SK-N-SH treated with all-trans-retinoic acid at 6 μM for 48 hours (cell line): Measurements from ENCODE around the gene UAP1L1.

ENCODE experiments used
- ATAC-seq: fragments of 200-7000 bp; cut with Tn5 transposase; 3 replicates; pipeline ENCODE4 v1.9.1; 2020; ENCODE audit warnings: mild to moderate bottlenecking, moderate library complexity
- BACH2 ChIP-seq: fragments of 250-450 bp; sonication (Bioruptor Pico); IDR thresholded peaks from 2 replicates; pipeline ENCODE4 v1.9.0; 2021; ENCODE audit warnings: mild to moderate bottlenecking, borderline replicate concordance
- CSDC2 ChIP-seq: fragments of 250-450 bp; sonication (Bioruptor Pico); IDR thresholded peaks from 2 replicates; pipeline ENCODE4 v1.5.0; 2020; ENCODE audit warnings: mild to moderate bottlenecking, moderate library complexity
- CSRNP3 ChIP-seq: fragments of 250-450 bp; sonication (Bioruptor Pico); IDR thresholded peaks from 2 replicates; pipeline ENCODE4 v1.5.1; 2021; ENCODE audit warnings: mild to moderate bottlenecking, moderate library complexity
- ESRRG ChIP-seq: fragments of 250-450 bp; sonication (Bioruptor Pico); IDR thresholded peaks from 2 replicates; pipeline ENCODE4 v1.6.1; 2021; ENCODE audit warnings: mild to moderate bottlenecking
- GLIS3 ChIP-seq: fragments of 250-450 bp; sonication (Bioruptor Pico); IDR thresholded peaks from 2 replicates; pipeline ENCODE4 v1.5.0; 2020; ENCODE audit warnings: mild to moderate bottlenecking, moderate library complexity
- OSR1 ChIP-seq: fragments of 250-450 bp; sonication (Bioruptor Pico); IDR thresholded peaks from 2 replicates; pipeline ENCODE4 v1.8.0; 2022; ENCODE audit warnings: moderate library complexity, mild to moderate bottlenecking, inconsistent platforms
- PPARA ChIP-seq: fragments of 250-450 bp; sonication (Bioruptor Pico); IDR thresholded peaks from 2 replicates; pipeline ENCODE4 v1.5.0; 2020; ENCODE audit warnings: mild to moderate bottlenecking, borderline replicate concordance
- RARB ChIP-seq: fragments of 250-450 bp; sonication (Bioruptor Pico); IDR thresholded peaks from 2 replicates; pipeline ENCODE4 v1.8.0; 2021; ENCODE audit warnings: mild to moderate bottlenecking, moderate library complexity
- TCF4 ChIP-seq: fragments of 250-450 bp; sonication (Bioruptor Pico); IDR thresholded peaks from 2 replicates; pipeline ENCODE4 v1.8.0; 2021; ENCODE audit warnings: mild to moderate bottlenecking, moderate library complexity, borderline replicate concordance
- TOX ChIP-seq: fragments of 250-450 bp; sonication (Bioruptor Pico); IDR thresholded peaks from 2 replicates; pipeline ENCODE4 v1.8.0; 2021; ENCODE audit warnings: mild to moderate bottlenecking, moderate library complexity, borderline replicate concordance
- TSHZ2 ChIP-seq: fragments of 250-450 bp; sonication (Bioruptor Pico); IDR thresholded peaks from 2 replicates; pipeline ENCODE4 v1.5.0; 2020; ENCODE audit warnings: mild to moderate bottlenecking, moderate library complexity
- ZC3H10 ChIP-seq: fragments of 250-450 bp; sonication (Bioruptor Pico); IDR thresholded peaks from 2 replicates; pipeline ENCODE4 v1.5.1; 2021; ENCODE audit warnings: mild to moderate bottlenecking, moderate library complexity
- ZFP3 ChIP-seq: fragments of 250-450 bp; sonication (Bioruptor Pico); IDR thresholded peaks from 2 replicates; pipeline ENCODE4 v1.5.0; 2020; ENCODE audit warnings: mild to moderate bottlenecking, moderate library complexity
- ZFP30 ChIP-seq: fragments of 450-650 bp; formaldehyde crosslinking; IDR thresholded peaks from 2 replicates; pipeline ENCODE4 v1.5.0; 2022; ENCODE audit warnings: mild to moderate bottlenecking, moderate library complexity
- ZNF565 ChIP-seq: fragments of 450-650 bp; formaldehyde crosslinking; conservative IDR thresholded peaks from 2 replicates; pipeline ENCODE4 v1.5.0; 2020; ENCODE audit warnings: low read depth, mild to moderate bottlenecking, moderate library complexity
- ZNF70 ChIP-seq: fragments of 450-650 bp; formaldehyde crosslinking; IDR thresholded peaks from 2 replicates; pipeline ENCODE4 v1.5.0; 2020; ENCODE audit warnings: mild to moderate bottlenecking, moderate library complexity
- ZNF8 ChIP-seq: fragments of 450-650 bp; formaldehyde crosslinking; IDR thresholded peaks from 2 replicates; pipeline ENCODE4 v1.5.0; 2020; ENCODE audit warnings: mild to moderate bottlenecking, moderate library complexity
- TF ChIP-seq, protein P1 (sequence below): fragments of 250-450 bp; sonication (Bioruptor Pico); IDR thresholded peaks from 2 replicates; pipeline ENCODE4 v1.5.1; 2020; ENCODE audit warnings: low read depth, mild to moderate bottlenecking, moderate library complexity
- TF ChIP-seq, protein P2 (sequence below): fragments of 250-450 bp; sonication (Bioruptor Pico); IDR thresholded peaks from 2 replicates; pipeline ENCODE4 v1.8.0; 2021; ENCODE audit warnings: low read depth, mild to moderate bottlenecking, moderate library complexity, borderline replicate concordance

UAP1L1 gene, protein sequence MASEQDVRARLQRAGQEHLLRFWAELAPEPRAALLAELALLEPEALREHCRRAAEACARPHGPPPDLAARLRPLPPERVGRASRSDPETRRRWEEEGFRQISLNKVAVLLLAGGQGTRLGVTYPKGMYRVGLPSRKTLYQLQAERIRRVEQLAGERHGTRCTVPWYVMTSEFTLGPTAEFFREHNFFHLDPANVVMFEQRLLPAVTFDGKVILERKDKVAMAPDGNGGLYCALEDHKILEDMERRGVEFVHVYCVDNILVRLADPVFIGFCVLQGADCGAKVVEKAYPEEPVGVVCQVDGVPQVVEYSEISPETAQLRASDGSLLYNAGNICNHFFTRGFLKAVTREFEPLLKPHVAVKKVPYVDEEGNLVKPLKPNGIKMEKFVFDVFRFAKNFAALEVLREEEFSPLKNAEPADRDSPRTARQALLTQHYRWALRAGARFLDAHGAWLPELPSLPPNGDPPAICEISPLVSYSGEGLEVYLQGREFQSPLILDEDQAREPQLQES

GRCh38 chr9:137077010-137077747 lies at the start of gene UAP1L1:
UAP1L1 (plus strand) TSS chr9:137077517; CDS start chr9:137077533, 16 bp downstream.
- ATAC-seq, result peak; percentile 73

GRCh38 chr9:137028263-137029057 lies 48.9 kb upstream of the UAP1L1 start:
- peak; percentile 57 for ATAC-seq

More at GRCh38 chr9:137077010-137077747, at the start of gene UAP1L1:
- TF ChIP-seq ZNF70 (no peak), ZNF565 (CRISPR knock-in tag) (no peak), TSHZ2 (CRISPR knock-in tag) (no peak), ESRRG (no peak), CSDC2 (CRISPR knock-in tag) (no peak), ZFP30 (CRISPR knock-in tag) (no peak), ZNF8 (CRISPR knock-in tag) (no peak), PPARA (CRISPR knock-in tag) (no peak), TOX (no peak), BACH2 (CRISPR knock-in tag) (no peak), ZFP3 (CRISPR knock-in tag) (no peak), RARB (CRISPR knock-in tag) (no peak), CSRNP3 (CRISPR knock-in tag) (no peak)
- TF ChIP-seq, protein P1, sequence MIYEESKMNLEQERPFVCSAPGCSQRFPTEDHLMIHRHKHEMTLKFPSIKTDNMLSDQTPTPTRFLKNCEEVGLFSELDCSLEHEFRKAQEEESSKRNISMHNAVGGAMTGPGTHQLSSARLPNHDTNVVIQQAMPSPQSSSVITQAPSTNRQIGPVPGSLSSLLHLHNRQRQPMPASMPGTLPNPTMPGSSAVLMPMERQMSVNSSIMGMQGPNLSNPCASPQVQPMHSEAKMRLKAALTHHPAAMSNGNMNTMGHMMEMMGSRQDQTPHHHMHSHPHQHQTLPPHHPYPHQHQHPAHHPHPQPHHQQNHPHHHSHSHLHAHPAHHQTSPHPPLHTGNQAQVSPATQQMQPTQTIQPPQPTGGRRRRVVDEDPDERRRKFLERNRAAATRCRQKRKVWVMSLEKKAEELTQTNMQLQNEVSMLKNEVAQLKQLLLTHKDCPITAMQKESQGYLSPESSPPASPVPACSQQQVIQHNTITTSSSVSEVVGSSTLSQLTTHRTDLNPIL (CRISPR knock-in tag), result no peak
- TF ChIP-seq, protein P2, sequence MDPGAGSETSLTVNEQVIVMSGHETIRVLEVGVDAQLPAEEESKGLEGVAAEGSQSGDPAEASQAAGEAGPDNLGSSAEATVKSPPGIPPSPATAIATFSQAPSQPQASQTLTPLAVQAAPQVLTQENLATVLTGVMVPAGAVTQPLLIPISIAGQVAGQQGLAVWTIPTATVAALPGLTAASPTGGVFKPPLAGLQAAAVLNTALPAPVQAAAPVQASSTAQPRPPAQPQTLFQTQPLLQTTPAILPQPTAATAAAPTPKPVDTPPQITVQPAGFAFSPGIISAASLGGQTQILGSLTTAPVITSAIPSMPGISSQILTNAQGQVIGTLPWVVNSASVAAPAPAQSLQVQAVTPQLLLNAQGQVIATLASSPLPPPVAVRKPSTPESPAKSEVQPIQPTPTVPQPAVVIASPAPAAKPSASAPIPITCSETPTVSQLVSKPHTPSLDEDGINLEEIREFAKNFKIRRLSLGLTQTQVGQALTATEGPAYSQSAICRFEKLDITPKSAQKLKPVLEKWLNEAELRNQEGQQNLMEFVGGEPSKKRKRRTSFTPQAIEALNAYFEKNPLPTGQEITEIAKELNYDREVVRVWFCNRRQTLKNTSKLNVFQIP, result no peak

More at GRCh38 chr9:137028263-137029057, 48.9 kb upstream of the UAP1L1 start:
- TF ChIP-seq, protein P1 (CRISPR knock-in tag), result no peak
- TF ChIP-seq OSR1 (CRISPR knock-in tag) (no peak), CSRNP3 (CRISPR knock-in tag) (no peak), CSDC2 (CRISPR knock-in tag) (no peak), ZFP3 (CRISPR knock-in tag) (no peak), GLIS3 (CRISPR knock-in tag) (no peak), TCF4 (CRISPR knock-in tag) (no peak), ZC3H10 (CRISPR knock-in tag) (no peak), ZFP30 (CRISPR knock-in tag) (no peak), RARB (CRISPR knock-in tag) (no peak), PPARA (CRISPR knock-in tag) (no peak)
